OCI-LY3 (cell line): Measurements from ENCODE around the gene FCRL6.

Experiments
- EZH2phosphoT487 ChIP-seq: fragments of 200-600 bp; shearing (Covaris generic); IDR thresholded peaks from 2 replicates; pipeline ENCODE4 v1.6.1; 2018; ENCODE audit warnings: antibody characterized with exemption, mixed run types, low read depth
- TF ChIP-seq, protein P1 (sequence below): fragments of 200-600, 300-600 bp; sonication (generic); IDR thresholded peaks from 2 replicates; pipeline ENCODE4 v1.5.1; 2014; ENCODE audit warnings: antibody characterized with exemption, low read length, low read depth

- TF ChIP-seq, protein P1, sequence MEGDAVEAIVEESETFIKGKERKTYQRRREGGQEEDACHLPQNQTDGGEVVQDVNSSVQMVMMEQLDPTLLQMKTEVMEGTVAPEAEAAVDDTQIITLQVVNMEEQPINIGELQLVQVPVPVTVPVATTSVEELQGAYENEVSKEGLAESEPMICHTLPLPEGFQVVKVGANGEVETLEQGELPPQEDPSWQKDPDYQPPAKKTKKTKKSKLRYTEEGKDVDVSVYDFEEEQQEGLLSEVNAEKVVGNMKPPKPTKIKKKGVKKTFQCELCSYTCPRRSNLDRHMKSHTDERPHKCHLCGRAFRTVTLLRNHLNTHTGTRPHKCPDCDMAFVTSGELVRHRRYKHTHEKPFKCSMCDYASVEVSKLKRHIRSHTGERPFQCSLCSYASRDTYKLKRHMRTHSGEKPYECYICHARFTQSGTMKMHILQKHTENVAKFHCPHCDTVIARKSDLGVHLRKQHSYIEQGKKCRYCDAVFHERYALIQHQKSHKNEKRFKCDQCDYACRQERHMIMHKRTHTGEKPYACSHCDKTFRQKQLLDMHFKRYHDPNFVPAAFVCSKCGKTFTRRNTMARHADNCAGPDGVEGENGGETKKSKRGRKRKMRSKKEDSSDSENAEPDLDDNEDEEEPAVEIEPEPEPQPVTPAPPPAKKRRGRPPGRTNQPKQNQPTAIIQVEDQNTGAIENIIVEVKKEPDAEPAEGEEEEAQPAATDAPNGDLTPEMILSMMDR = peak; percentile 45
- TF ChIP-seq EZH2phosphoT487 = no peak
Measured at GRCh38 chr1:159835862-159836525, 33.8 kb downstream of the FCRL6 start.
